NCI-H524 treated with DMSO at 0.1 percent for 48 hours (cell line): ENCODE results near the gene ATP2B3.

Experiments
- DNase-seq: peaks from one replicate; lab custom pipeline; 2025; lab: John Stamatoyannopoulos, UW

The ATP2B3 gene

GRCh38 chrX:153509592-153509991 lies 7.8 kb upstream of the ATP2B3 start:
- no peak for DNase-seq

GRCh38 chrX:153510383-153510782 lies 7.1 kb upstream of the ATP2B3 start:
- no peak for DNase-seq

- DNase-seq: no peak
Measured at GRCh38 chrX:153511784-153512500, 5.5 kb upstream of the ATP2B3 start.

GRCh38 chrX:153512501-153512893 lies 4.9 kb upstream of the ATP2B3 start:
- no peak for DNase-seq

GRCh38 chrX:153513265-153513664 lies 4.2 kb upstream of the ATP2B3 start:
- DNase-seq: no peak

- DNase-seq: no peak
Measured at GRCh38 chrX:153514259-153514658, 3.2 kb upstream of the ATP2B3 start.

GRCh38 chrX:153515435-153515834 lies 2.0 kb upstream of the ATP2B3 start:
- no peak for DNase-seq

GRCh38 chrX:153516073-153516472 lies 1.4 kb upstream of the ATP2B3 start:
- DNase-seq: no peak

GRCh38 chrX:153517946-153518834 lies 748 bp downstream of the ATP2B3 start:
- no peak for DNase-seq

GRCh38 chrX:153519569-153520286 lies 2.3 kb downstream of the ATP2B3 start:
- DNase-seq: no peak

- DNase-seq: no peak
Measured at GRCh38 chrX:153520287-153520917, 3.0 kb downstream of the ATP2B3 start.

- peak; percentile 65 for DNase-seq
Measured at GRCh38 chrX:153521034-153521433, 3.6 kb downstream of the ATP2B3 start.

- DNase-seq: no peak
Measured at GRCh38 chrX:153522259-153522658, 4.8 kb downstream of the ATP2B3 start.

GRCh38 chrX:153523269-153523668 lies 5.8 kb downstream of the ATP2B3 start:
- no peak for DNase-seq

- peak; percentile 80 for DNase-seq
Measured at GRCh38 chrX:153524234-153524633, 6.8 kb downstream of the ATP2B3 start.

- peak; percentile 91 for DNase-seq
Measured at GRCh38 chrX:153525451-153525850, 8.0 kb downstream of the ATP2B3 start.

GRCh38 chrX:153526042-153526441 lies 8.6 kb downstream of the ATP2B3 start:
- peak; percentile 56 for DNase-seq

GRCh38 chrX:153526801-153527200 lies 9.4 kb downstream of the ATP2B3 start:
- DNase-seq: no peak

- DNase-seq: no peak
Measured at GRCh38 chrX:153527208-153527607, 9.8 kb downstream of the ATP2B3 start.

- no peak for DNase-seq
Measured at GRCh38 chrX:153530411-153531129, 13.1 kb downstream of the ATP2B3 start.

- DNase-seq: no peak
Measured at GRCh38 chrX:153533091-153533490, 15.6 kb downstream of the ATP2B3 start.
